SH-SY5Y (cell line): ENCODE results near the gene KLK4.

ENCODE experiments used
- GATA2 ChIP-seq: IDR thresholded peaks from 2 replicates; pipeline ENCODE4 v1.6.1; 2011; ENCODE audit warnings: mild to moderate bottlenecking, low read depth, low read length
- GATA3 ChIP-seq: IDR thresholded peaks from 2 replicates; pipeline ENCODE4 v1.6.1; 2011; ENCODE audit warnings: low read depth, mild to moderate bottlenecking, low read length, moderate library complexity

Gene KLK4

DNA sequence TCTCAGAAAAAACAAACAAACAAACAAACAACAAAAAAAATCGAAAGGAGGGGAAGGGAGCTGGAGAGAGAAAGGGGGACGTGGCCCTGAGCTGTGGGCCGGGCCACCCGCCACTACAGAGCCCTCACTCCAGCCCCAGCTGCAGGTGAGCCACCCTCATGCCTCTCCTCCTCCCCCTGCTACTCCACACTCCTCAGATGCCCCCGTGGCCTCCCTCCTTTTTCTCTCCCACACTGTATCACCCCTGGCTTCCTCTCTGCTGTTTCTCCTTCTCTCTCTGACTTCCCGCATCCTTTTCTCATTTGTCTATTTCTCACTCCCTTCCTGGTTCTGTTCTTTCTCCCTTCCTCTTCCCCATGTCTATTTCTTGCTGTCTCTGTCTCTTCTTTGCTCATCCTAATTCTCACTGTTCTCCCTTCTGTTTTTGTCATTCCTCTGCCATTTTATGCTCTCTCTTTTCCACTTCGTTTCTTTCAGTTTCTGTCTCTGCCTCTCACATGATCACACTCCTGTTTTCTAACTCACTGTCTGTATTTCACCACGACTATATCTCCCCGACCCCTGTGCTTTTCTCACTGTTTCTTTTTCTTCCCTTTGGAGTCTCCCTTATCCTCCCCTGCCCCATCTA, 35.3 kb downstream of the KLK4 start:
- TF ChIP-seq GATA2 (no peak), GATA3 (no peak)

DNA sequence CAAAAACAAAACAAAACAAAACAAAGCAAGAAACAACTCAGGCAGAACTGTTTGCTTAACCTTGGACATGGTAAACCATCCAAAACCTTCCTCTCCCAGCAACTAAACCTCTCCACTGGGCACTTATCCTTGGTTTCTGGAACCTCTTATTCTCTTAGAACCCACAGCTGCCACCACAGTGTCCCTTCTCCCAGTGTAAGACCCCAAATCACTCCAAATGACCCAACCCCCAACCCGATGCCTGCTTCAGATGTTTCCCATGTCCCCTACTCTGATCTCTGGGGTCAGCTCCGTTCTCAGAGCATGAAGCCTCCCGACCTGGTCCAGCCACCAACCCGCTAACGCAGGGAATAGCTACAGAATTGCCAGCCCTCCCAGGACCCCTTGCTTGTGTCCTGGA, 37.0 kb downstream of the KLK4 start:
- no peak for TF ChIP-seq GATA3
- TF ChIP-seq GATA2, result no peak

DNA sequence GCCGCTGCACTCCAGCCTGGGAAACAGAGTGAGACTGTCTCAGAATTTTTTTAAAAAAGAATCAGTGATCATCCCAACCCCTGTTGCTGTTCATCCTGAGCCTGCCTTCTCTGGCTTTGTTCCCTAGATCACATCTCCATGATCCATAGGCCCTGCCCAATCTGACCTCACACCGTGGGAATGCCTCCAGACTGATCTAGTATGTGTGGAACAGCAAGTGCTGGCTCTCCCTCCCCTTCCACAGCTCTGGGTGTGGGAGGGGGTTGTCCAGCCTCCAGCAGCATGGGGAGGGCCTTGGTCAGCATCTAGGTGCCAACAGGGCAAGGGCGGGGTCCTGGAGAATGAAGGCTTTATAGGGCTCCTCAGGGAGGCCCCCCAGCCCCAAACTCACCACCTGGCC, 38.1 kb downstream of the KLK4 start, which contains the start of gene KLK2:
KLK2 (plus strand) TSS at position 384 of the 400 bp plus-strand sequence. CDS start 35 bp downstream, outside the sequence.
- no peak for TF ChIP-seq GATA3
- TF ChIP-seq GATA2, result no peak

DNA sequence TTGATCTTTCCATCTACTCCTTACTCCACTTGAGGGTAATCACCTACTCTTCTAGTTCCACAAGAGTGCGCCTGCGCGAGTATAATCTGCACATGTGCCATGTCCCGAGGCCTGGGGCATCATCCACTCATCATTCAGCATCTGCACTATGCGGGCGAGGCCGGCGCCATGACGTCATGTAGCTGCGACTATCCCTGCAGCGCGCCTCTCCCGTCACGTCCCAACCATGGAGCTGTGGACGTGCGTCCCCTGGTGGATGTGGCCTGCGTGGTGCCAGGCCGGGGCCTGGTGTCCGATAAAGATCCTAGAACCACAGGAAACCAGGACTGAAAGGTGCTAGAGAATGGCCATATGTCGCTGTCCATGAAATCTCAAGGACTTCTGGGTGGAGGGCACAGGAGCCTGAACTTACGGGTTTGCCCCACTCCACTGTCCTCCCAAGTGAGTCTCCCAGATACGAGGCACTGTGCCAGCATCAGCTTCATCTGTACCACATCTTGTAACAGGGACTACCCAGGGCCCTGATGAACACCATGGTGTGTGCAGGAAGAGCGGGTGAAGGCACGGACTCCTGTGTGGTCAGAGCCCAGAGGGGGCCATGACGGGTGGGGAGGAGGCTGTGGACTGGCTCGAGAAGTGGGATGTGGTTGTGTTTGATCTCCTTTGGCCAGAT, 40.6 kb downstream of the KLK4 start:
- TF ChIP-seq GATA2, result no peak
- TF ChIP-seq GATA3, result no peak

DNA sequence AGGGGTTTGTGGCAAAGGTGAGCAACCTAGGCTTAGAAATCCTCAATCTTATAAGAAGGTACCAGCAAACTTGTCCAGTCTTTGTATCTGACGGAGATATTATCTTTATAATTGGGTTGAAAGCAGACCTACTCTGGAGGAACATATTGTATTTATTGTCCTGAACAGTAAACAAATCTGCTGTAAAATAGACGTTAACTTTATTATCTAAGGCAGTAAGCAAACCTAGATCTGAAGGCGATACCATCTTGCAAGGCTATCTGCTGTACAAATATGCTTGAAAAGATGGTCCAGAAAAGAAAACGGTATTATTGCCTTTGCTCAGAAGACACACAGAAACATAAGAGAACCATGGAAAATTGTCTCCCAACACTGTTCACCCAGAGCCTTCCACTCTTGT, 41.7 kb downstream of the KLK4 start:
- TF ChIP-seq GATA2, result no peak
- TF ChIP-seq GATA3, result no peak

DNA sequence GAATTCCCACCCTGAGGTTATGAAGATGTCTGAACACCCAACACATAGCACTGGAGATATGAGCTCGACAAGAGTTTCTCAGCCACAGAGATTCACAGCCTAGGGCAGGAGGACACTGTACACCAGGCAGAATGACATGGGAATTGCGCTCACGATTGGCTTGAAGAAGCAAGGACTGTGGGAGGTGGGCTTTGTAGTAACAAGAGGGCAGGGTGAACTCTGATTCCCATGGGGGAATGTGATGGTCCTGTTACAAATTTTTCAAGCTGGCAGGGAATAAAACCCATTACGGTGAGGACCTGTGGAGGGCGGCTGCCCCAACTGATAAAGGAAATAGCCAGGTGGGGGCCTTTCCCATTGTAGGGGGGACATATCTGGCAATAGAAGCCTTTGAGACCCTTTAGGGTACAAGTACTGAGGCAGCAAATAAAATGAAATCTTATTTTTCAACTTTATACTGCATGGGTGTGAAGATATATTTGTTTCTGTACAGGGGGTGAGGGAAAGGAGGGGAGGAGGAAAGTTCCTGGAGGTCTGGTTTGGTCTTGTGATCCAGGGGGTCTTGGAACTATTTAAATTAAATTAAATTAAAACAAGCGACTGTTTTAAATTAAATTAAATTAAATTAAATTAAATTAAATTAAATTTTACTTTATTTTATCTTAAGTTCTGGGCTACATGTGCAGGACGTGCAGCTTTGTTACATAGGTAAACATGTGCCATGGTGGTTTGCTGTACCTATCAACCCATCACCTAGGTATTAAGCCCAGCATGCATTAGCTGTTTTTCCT, 49.5 kb downstream of the KLK4 start:
- TF ChIP-seq GATA2 (no peak), GATA3 (no peak)

DNA sequence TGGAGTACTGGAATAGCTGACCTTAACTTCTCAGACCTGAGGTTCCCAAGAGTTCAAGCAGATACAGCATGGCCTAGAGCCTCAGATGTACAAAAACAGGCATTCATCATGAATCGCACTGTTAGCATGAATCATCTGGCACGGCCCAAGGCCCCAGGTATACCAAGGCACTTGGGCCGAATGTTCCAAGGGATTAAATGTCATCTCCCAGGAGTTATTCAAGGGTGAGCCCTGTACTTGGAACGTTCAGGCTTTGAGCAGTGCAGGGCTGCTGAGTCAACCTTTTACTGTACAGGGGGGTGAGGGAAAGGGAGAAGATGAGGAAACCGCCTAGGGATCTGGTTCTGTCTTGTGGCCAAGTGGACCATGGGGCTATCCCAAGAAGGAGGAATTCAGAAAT, 50.2 kb downstream of the KLK4 start:
- no peak for TF ChIP-seq GATA2
- TF ChIP-seq GATA3, result no peak

DNA sequence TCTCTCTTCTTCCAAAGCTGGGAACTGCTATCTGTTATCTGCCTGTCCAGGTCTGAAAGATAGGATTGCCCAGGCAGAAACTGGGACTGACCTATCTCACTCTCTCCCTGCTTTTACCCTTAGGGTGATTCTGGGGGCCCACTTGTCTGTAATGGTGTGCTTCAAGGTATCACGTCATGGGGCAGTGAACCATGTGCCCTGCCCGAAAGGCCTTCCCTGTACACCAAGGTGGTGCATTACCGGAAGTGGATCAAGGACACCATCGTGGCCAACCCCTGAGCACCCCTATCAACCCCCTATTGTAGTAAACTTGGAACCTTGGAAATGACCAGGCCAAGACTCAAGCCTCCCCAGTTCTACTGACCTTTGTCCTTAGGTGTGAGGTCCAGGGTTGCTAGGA, 51.3 kb downstream of the KLK4 start:
- no peak for TF ChIP-seq GATA2
- TF ChIP-seq GATA3, result no peak

DNA sequence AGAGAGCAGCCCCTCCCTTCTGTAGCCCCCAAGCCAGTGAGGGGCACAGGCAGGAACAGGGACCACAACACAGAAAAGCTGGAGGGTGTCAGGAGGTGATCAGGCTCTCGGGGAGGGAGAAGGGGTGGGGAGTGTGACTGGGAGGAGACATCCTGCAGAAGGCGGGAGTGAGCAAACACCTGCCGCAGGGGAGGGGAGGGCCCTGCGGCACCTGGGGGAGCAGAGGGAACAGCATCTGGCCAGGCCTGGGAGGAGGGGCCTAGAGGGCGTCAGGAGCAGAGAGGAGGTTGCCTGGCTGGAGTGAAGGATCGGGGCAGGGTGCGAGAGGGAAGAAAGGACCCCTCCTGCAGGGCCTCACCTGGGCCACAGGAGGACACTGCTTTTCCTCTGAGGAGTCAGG, 52.3 kb downstream of the KLK4 start:
- TF ChIP-seq GATA3 (no peak), GATA2 (no peak)

DNA sequence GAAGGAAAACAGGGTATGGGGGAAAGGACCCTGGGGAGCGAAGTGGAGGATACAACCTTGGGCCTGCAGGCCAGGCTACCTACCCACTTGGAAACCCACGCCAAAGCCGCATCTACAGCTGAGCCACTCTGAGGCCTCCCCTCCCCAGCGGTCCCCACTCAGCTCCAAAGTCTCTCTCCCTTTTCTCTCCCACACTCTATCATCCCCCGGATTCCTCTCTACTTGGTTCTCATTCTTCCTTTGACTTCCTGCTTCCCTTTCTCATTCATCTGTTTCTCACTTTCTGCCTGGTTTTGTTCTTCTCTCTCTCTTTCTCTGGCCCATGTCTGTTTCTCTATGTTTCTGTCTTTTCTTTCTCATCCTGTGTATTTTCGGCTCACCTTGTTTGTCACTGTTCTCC, 53.8 kb downstream of the KLK4 start:
- no peak for TF ChIP-seq GATA3
- no peak for TF ChIP-seq GATA2
